ENCODE results near the gene MRS2.

Gene MRS2

GRCh38 chr6:24432611-24433010, 29.9 kb downstream of the MRS2 start:
- H2AFZ ChIP-seq (ENCODE audit: low read depth): no peak overlapping the region
- no peaks in the 10 kb centered on the region for H3K79me2 ChIP-seq (ENCODE audit: insufficient read depth, low read depth)
- no peaks in the 10 kb centered on the region for H3K27me3 ChIP-seq (ENCODE audit: insufficient read depth, low read depth)
- H3K36me3 ChIP-seq (ENCODE audit: insufficient read depth): no peaks in the 10 kb centered on the region
- no peak overlapping the region for H3K27ac ChIP-seq
- no peaks in the 10 kb centered on the region for H4K20me1 ChIP-seq (ENCODE audit: insufficient read depth)
- no peaks in the 10 kb centered on the region for H3K4me1 ChIP-seq (ENCODE audit: low read depth, poor library complexity, severe bottlenecking)
- H3K9ac ChIP-seq: no peak overlapping the region
- no peak overlapping the region for H3K4me3 ChIP-seq (IDR thresholded peaks at IDR 0.05; ENCODE audit: insufficient read depth, low read depth, low read length)
- H3K4me2 ChIP-seq: no peak overlapping the region
- TF ChIP-seq CTCF (conservative IDR thresholded peaks at IDR 0.05; ENCODE audit: low read depth, low read length): no peak

DNA sequence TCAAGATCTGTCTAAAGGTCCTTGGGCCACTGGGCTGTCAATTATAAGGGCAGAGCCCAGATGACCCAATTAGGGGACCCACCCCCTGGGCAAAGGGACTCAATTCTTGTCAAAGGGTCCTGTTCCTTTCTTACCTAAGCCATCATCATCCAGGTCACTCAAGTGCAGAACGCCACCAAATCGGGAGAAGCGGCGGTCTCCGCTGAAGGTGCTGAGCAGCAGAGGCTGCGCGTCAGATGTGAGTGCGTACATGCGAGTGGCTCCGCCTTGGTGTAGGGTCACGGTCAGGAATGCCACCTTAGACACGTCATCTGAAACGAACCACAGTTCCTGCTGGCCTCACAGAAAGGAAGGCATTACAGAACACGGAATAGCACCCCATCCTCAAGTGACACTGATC, 34.2 kb downstream of the MRS2 start:
- H3K4me3 ChIP-seq (IDR thresholded peaks at IDR 0.05; ENCODE audit: insufficient read depth, low read depth, low read length): no peak overlapping the region
- TF ChIP-seq CTCF (conservative IDR thresholded peaks at IDR 0.05; ENCODE audit: low read depth, low read length): no peak
- no peak overlapping the region for H3K4me2 ChIP-seq
- no peak overlapping the region for H2AFZ ChIP-seq (ENCODE audit: low read depth)
- H3K27me3 ChIP-seq (ENCODE audit: insufficient read depth, low read depth): no peaks in the 10 kb centered on the region
- peaks cover 28% of the 10 kb centered on the region for H3K4me1 ChIP-seq (ENCODE audit: low read depth, poor library complexity, severe bottlenecking)
- no peak overlapping the region for H3K9ac ChIP-seq
- no peaks in the 10 kb centered on the region for H4K20me1 ChIP-seq (ENCODE audit: insufficient read depth)
- no peak overlapping the region for H3K27ac ChIP-seq
- no peaks in the 10 kb centered on the region for H3K79me2 ChIP-seq (ENCODE audit: insufficient read depth, low read depth)
- no peaks in the 10 kb centered on the region for H3K36me3 ChIP-seq (ENCODE audit: insufficient read depth)

GRCh38 chr6:24439858-24440539, 37.3 kb downstream of the MRS2 start:
- no peaks in the 10 kb centered on the region for H3K27me3 ChIP-seq (ENCODE audit: insufficient read depth, low read depth)
- no peaks in the 10 kb centered on the region for H3K36me3 ChIP-seq (ENCODE audit: insufficient read depth)
- H3K4me1 ChIP-seq (ENCODE audit: low read depth, poor library complexity, severe bottlenecking): peaks cover 28% of the 10 kb centered on the region
- no peak for TF ChIP-seq CTCF (conservative IDR thresholded peaks at IDR 0.05; ENCODE audit: low read depth, low read length)
- H3K4me2 ChIP-seq: peak overlapping the region; percentile 27
- H4K20me1 ChIP-seq (ENCODE audit: insufficient read depth): no peaks in the 10 kb centered on the region
- H3K4me3 ChIP-seq (IDR thresholded peaks at IDR 0.05; ENCODE audit: insufficient read depth, low read depth, low read length): no peak overlapping the region
- peak overlapping the region; percentile 19; the same call in 1 of the 2 replicates for H3K27ac ChIP-seq
- no peaks in the 10 kb centered on the region for H3K79me2 ChIP-seq (ENCODE audit: insufficient read depth, low read depth)
- H2AFZ ChIP-seq (ENCODE audit: low read depth): no peak overlapping the region
- no peak overlapping the region; the same call in 1 of the 2 replicates for H3K9ac ChIP-seq

GRCh38 chr6:24440897-24441598, 38.3 kb downstream of the MRS2 start:
- H3K36me3 ChIP-seq (ENCODE audit: insufficient read depth): no peaks in the 10 kb centered on the region
- no peak overlapping the region for H3K4me2 ChIP-seq
- TF ChIP-seq CTCF (conservative IDR thresholded peaks at IDR 0.05; ENCODE audit: low read depth, low read length): no peak
- no peaks in the 10 kb centered on the region for H3K27me3 ChIP-seq (ENCODE audit: insufficient read depth, low read depth)
- no peaks in the 10 kb centered on the region for H3K79me2 ChIP-seq (ENCODE audit: insufficient read depth, low read depth)
- H3K4me3 ChIP-seq (IDR thresholded peaks at IDR 0.05; ENCODE audit: insufficient read depth, low read depth, low read length): no peak overlapping the region
- H3K27ac ChIP-seq: no peak overlapping the region
- H4K20me1 ChIP-seq (ENCODE audit: insufficient read depth): no peaks in the 10 kb centered on the region
- no peak overlapping the region for H2AFZ ChIP-seq (ENCODE audit: low read depth)
- peaks cover 28% of the 10 kb centered on the region for H3K4me1 ChIP-seq (ENCODE audit: low read depth, poor library complexity, severe bottlenecking)
- H3K9ac ChIP-seq: no peak overlapping the region

All from KMS-11 (cell line).